Epithelial cell of proximal tubule (primary cell): ENCODE results near the gene NFKBIE. TPM values are rescaled to one million over a fixed set of nuclear protein-coding genes. Genes with fewer than 3 reads are reported as not detected.

Experiments
- DNase-seq: peaks from one replicate; pipeline ENCODE4 v3.0.0-alpha.2; 2011; ENCODE audit warnings: low read depth
- H3K4me3 ChIP-seq: 2 replicates; pipeline ENCODE4 v1.5.1; 2011; ENCODE audit warnings: low read depth, mild to moderate bottlenecking, low read length
- CTCF ChIP-seq: conservative IDR thresholded peaks from 2 replicates; pipeline ENCODE4 v1.5.1; 2012; ENCODE audit warnings: low read depth, mild to moderate bottlenecking, low read length
- total RNA-seq: library from RNA; depleted of rRNA; stranded (reverse); fragments of >200 nt; gene quantifications from 2 replicates; pipeline ENCODE4 v1.2.3, GENCODE V29; 2015

The NFKBIE gene
- total RNA-seq, 1 donor from 2014 or later, result 131 TPM

- DNase-seq, result no peak
- peak; percentile 47 for TF ChIP-seq CTCF
- H3K4me3 ChIP-seq, result peak within 1 kb of the TSS; percentile 87
Measured at GRCh38 chr6:44257025-44257752, 8.2 kb downstream of the NFKBIE start, which contains the start of gene SLC35B2. Gene SLC35B2, minus strand, starts transcription at chr6:44257528. Its CDS starts 118 bp downstream, at chr6:44257410.

- TF ChIP-seq CTCF, result no peak
- DNase-seq, result no peak
- H3K4me3 ChIP-seq, result peak overlapping the region; percentile 87
Measured at GRCh38 chr6:44256775-44257024, 8.7 kb downstream of the NFKBIE start.

- H3K4me3 ChIP-seq, result peak overlapping the region; percentile 87
- DNase-seq, result no peak
- no peak for TF ChIP-seq CTCF
Measured at GRCh38 chr6:44255871-44256774, 9.2 kb downstream of the NFKBIE start.

- no peak for DNase-seq
- TF ChIP-seq CTCF, result no peak
- peak overlapping the region; percentile 87 for H3K4me3 ChIP-seq
Measured at GRCh38 chr6:44255105-44255808, 10.1 kb downstream of the NFKBIE start.

GRCh38 chr6:44254191-44255104 is 10.9 kb downstream of the NFKBIE start:
- no peak overlapping the region for H3K4me3 ChIP-seq
- no peak for TF ChIP-seq CTCF
- DNase-seq, result no peak
